SK-N-SH (cell line): Measurements from ENCODE around the gene CANT1.

ENCODE experiments used
- EP300 ChIP-seq, 2 experiments: IDR thresholded peaks; 2 replicates each; pipeline versions ENCODE4 v1.4.0 to v1.6.1; 2012; ENCODE audit warnings: borderline replicate concordance in 1 of 2, low read depth in 1 of 2, low read length in 1 of 2
- EZH2phosphoT487 ChIP-seq: fragments of 200-600 bp; sonication (generic); IDR thresholded peaks from 2 replicates; pipeline ENCODE4 v1.6.1; 2017; ENCODE audit warnings: low read depth, mixed run types, mild to moderate bottlenecking, antibody characterized with exemption, moderate library complexity, borderline replicate concordance
- YY1 ChIP-seq: IDR thresholded peaks from 2 replicates; pipeline ENCODE4 v1.4.0; 2012; ENCODE audit warnings: low read depth, mild to moderate bottlenecking
- TF ChIP-seq, protein P1 (sequence below): fragments of 200-600 bp; sonication (generic); IDR thresholded peaks from 2 replicates; pipeline ENCODE4 v1.6.1; 2017; ENCODE audit warnings: antibody characterized with exemption, mild to moderate bottlenecking, moderate library complexity

DNA sequence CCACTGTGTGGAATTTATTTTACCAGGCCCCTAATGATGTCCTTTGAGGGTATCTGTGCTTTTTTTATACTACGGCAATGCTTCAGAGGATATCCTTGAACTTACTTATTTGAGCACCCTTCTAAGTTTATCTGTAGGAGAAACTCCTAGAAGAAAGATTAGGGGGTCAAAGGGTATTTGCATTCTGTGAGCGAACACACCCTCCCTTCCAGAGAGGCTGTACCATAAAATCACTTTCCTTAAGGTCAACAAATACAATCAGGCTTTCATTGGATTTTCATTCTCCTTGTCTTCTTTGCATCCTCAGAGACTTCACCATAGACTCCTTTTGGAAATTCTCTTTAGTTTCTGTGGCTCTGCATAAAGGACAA is 9.7 kb upstream of the CANT1 start:
- TF ChIP-seq, protein P1, sequence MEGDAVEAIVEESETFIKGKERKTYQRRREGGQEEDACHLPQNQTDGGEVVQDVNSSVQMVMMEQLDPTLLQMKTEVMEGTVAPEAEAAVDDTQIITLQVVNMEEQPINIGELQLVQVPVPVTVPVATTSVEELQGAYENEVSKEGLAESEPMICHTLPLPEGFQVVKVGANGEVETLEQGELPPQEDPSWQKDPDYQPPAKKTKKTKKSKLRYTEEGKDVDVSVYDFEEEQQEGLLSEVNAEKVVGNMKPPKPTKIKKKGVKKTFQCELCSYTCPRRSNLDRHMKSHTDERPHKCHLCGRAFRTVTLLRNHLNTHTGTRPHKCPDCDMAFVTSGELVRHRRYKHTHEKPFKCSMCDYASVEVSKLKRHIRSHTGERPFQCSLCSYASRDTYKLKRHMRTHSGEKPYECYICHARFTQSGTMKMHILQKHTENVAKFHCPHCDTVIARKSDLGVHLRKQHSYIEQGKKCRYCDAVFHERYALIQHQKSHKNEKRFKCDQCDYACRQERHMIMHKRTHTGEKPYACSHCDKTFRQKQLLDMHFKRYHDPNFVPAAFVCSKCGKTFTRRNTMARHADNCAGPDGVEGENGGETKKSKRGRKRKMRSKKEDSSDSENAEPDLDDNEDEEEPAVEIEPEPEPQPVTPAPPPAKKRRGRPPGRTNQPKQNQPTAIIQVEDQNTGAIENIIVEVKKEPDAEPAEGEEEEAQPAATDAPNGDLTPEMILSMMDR, result no peak
- TF ChIP-seq EZH2phosphoT487 (no peak), YY1 (no peak), EP300 (IDR thresholded peaks at IDR 0.05; ENCODE audit: borderline replicate concordance in 1 of 2, low read depth in 1 of 2, low read length in 1 of 2) (no peak)
